Astrocyte (in vitro differentiated cells and primary cell): ENCODE data around the gene NELFB. TPM values are rescaled to one million over a fixed set of nuclear protein-coding genes. Genes with fewer than 3 reads are reported as not detected.

ENCODE experiments used
- DNase-seq: peaks from one replicate; pipeline ENCODE4 v3.0.0-alpha.2; 2010; ENCODE audit warnings: low read depth
- FAIRE-seq: peaks from 2 replicates; lab custom pipeline; 2011; peaks lifted over from hg19 to GRCh38; lab: Jason Lieb, UNC
- H2AFZ ChIP-seq: 2 replicates; pipeline ENCODE4 v1.6.0; 2012; ENCODE audit warnings: low read depth, low read length, inconsistent platforms
- H3K27ac ChIP-seq: 2 replicates; pipeline ENCODE4 v1.5.1; 2011; ENCODE audit warnings: low read depth, low read length, inconsistent platforms
- H3K27me3 ChIP-seq: 2 replicates; pipeline ENCODE4 v1.6.0; 2011; ENCODE audit warnings: low read length, inconsistent platforms; ENCODE audit not compliant: insufficient read depth
- H3K36me3 ChIP-seq: 2 replicates; pipeline ENCODE4 v1.5.1; 2011; ENCODE audit warnings: low read length, inconsistent platforms; ENCODE audit not compliant: insufficient read depth
- H3K4me1 ChIP-seq: 2 replicates; pipeline ENCODE4 v1.5.1; 2011; ENCODE audit warnings: low read length, inconsistent platforms; ENCODE audit not compliant: insufficient read depth
- H3K4me2 ChIP-seq: 2 replicates; pipeline ENCODE4 v1.6.0; 2012; ENCODE audit warnings: low read length, inconsistent platforms
- H3K4me3 ChIP-seq: 2 replicates; pipeline ENCODE4 v1.5.1; 2011; ENCODE audit warnings: low read depth, mild to moderate bottlenecking, low read length, inconsistent platforms; ENCODE audit not compliant: insufficient read depth
- H3K79me2 ChIP-seq: 2 replicates; pipeline ENCODE4 v1.6.0; 2012; ENCODE audit warnings: mild to moderate bottlenecking, low read length, inconsistent platforms; ENCODE audit not compliant: insufficient read depth
- H3K9ac ChIP-seq: 2 replicates; pipeline ENCODE4 v1.6.0; 2012; ENCODE audit warnings: mild to moderate bottlenecking, low read length, inconsistent platforms
- H3K9me3 ChIP-seq: 2 replicates; pipeline ENCODE4 v1.5.1; 2012; ENCODE audit warnings: low read depth, mild to moderate bottlenecking, low read length, inconsistent platforms; ENCODE audit not compliant: insufficient read depth
- H4K20me1 ChIP-seq: 2 replicates; pipeline ENCODE4 v1.6.0; 2012; ENCODE audit warnings: low read length, inconsistent platforms; ENCODE audit not compliant: insufficient read depth
- H3K27ac Mint-ChIP-seq: one replicate; pipeline ENCODE4 v1.8.0; 2021; ENCODE audit warnings: mild to moderate bottlenecking, mixed read lengths; ENCODE audit not compliant: unreplicated experiment
- H3K27me3 Mint-ChIP-seq: one replicate; pipeline ENCODE4 v1.8.0; 2021; ENCODE audit warnings: low read depth, mixed read lengths; ENCODE audit not compliant: unreplicated experiment
- H3K36me3 Mint-ChIP-seq: one replicate; pipeline ENCODE4 v1.8.0; 2021; ENCODE audit warnings: low read depth, mixed read lengths; ENCODE audit not compliant: unreplicated experiment
- H3K4me1 Mint-ChIP-seq: one replicate; pipeline ENCODE4 v1.8.0; 2021; ENCODE audit warnings: low read depth, mixed read lengths; ENCODE audit not compliant: unreplicated experiment
- H3K4me3 Mint-ChIP-seq: one replicate; pipeline ENCODE4 v1.8.0; 2021; ENCODE audit warnings: mild to moderate bottlenecking, moderate library complexity, mixed read lengths; ENCODE audit not compliant: unreplicated experiment
- H3K9me3 Mint-ChIP-seq: one replicate; pipeline ENCODE4 v1.8.0; 2021; ENCODE audit warnings: mild to moderate bottlenecking, mixed read lengths; ENCODE audit not compliant: unreplicated experiment
- EZH2 ChIP-seq: IDR thresholded peaks from 2 replicates; pipeline ENCODE4 v1.6.1; 2012; ENCODE audit warnings: mild to moderate bottlenecking, low read length, inconsistent platforms; ENCODE audit not compliant: insufficient read depth
- total RNA-seq: library from RNA; stranded (reverse); gene quantifications from 2 replicates; pipeline ENCODE4 v1.2.1, GENCODE V29; 2021
- TF ChIP-seq, protein P1 (sequence below): IDR thresholded peaks from 2 replicates; pipeline ENCODE4 v1.5.1; 2011; ENCODE audit warnings: low read depth, mild to moderate bottlenecking, inconsistent platforms, low read length, moderate library complexity; ENCODE audit not compliant: insufficient read depth

The NELFB gene
- total RNA-seq, 1 donor from 2014 or later: 48.9 TPM

GRCh38 chr9:137312852-137313325 lies 57.8 kb downstream of the NELFB start:
- Histone ChIP-seq H3K9me3 (no peaks in the 10 kb centered on the region), H2AFZ (no peak overlapping the region), H4K20me1 (no peaks in the 10 kb centered on the region), H3K36me3 (no peaks in the 10 kb centered on the region), H3K4me2 (no peak overlapping the region), H3K4me3 (no peak overlapping the region), H3K27ac (no peak overlapping the region), H3K4me1 (peaks cover 5% of the 10 kb centered on the region), H3K9ac (no peak overlapping the region), H3K27me3 (no peaks in the 10 kb centered on the region), H3K79me2 (no peaks in the 10 kb centered on the region)
- DNase-seq (no peak), FAIRE-seq (no peak)
- no peak overlapping the region for H3K27ac Mint-ChIP-seq
- H3K4me3 Mint-ChIP-seq: no peak overlapping the region
- peaks cover 2% of the 10 kb centered on the region for H3K27me3 Mint-ChIP-seq
- no peaks in the 10 kb centered on the region for H3K4me1 Mint-ChIP-seq
- H3K9me3 Mint-ChIP-seq: no peaks in the 10 kb centered on the region
- no peaks in the 10 kb centered on the region for H3K36me3 Mint-ChIP-seq
- TF ChIP-seq, protein P1, sequence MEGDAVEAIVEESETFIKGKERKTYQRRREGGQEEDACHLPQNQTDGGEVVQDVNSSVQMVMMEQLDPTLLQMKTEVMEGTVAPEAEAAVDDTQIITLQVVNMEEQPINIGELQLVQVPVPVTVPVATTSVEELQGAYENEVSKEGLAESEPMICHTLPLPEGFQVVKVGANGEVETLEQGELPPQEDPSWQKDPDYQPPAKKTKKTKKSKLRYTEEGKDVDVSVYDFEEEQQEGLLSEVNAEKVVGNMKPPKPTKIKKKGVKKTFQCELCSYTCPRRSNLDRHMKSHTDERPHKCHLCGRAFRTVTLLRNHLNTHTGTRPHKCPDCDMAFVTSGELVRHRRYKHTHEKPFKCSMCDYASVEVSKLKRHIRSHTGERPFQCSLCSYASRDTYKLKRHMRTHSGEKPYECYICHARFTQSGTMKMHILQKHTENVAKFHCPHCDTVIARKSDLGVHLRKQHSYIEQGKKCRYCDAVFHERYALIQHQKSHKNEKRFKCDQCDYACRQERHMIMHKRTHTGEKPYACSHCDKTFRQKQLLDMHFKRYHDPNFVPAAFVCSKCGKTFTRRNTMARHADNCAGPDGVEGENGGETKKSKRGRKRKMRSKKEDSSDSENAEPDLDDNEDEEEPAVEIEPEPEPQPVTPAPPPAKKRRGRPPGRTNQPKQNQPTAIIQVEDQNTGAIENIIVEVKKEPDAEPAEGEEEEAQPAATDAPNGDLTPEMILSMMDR: no peak
- TF ChIP-seq EZH2: no peak

- H3K9me3 ChIP-seq: no peaks in the 10 kb centered on the region
- Mint-ChIP-seq H3K9me3 (no peaks in the 10 kb centered on the region), H3K27ac (no peak overlapping the region), H3K4me3 (no peak overlapping the region), H3K27me3 (no peaks in the 10 kb centered on the region), H3K36me3 (no peaks in the 10 kb centered on the region), H3K4me1 (no peaks in the 10 kb centered on the region)
- H3K27ac ChIP-seq: no peak overlapping the region
- H4K20me1 ChIP-seq: no peaks in the 10 kb centered on the region
- H2AFZ ChIP-seq: no peak overlapping the region
- H3K9ac ChIP-seq: no peak overlapping the region
- no peaks in the 10 kb centered on the region for H3K27me3 ChIP-seq
- H3K79me2 ChIP-seq: no peaks in the 10 kb centered on the region
- H3K36me3 ChIP-seq: no peaks in the 10 kb centered on the region
- H3K4me1 ChIP-seq: peaks cover 5% of the 10 kb centered on the region
- TF ChIP-seq EZH2: no peak
- TF ChIP-seq, protein P1: no peak
- DNase-seq (no peak), FAIRE-seq (no peak)
- H3K4me2 ChIP-seq: no peak overlapping the region
- H3K4me3 ChIP-seq: no peak overlapping the region
Measured at GRCh38 chr9:137313326-137313936, 58.3 kb downstream of the NELFB start.

DNA sequence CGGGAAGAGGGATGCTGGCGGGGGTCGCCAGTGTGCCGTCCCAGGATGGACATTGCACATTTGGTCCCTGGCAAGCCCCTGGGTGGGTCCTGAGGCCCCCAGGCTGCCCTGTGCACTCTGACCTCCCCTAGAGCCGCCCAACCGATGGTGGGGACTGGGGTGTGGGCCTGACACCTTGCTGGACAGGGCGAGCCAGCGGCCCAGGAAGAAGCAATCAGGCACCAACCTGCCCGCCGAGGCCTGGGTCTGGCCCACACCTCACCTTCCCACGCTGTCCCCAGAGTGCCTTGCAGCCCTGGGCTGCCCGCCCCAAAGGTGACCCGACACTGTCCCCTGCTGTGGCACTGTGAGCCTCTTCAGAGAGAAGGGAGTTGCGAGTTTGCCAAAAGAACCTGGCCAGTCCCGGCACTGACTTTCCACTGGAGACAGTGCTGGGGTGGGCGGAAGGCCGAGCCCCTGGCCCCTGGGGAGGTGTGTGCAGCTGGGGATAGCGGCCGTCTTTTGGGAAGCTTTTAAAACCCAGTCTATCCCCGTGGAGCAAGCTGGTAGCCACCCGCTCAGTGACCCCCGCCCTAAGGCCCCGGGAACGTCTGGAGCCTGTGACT lies 58.9 kb downstream of the NELFB start:
- FAIRE-seq: no peak

More for the DNA sequence above, 58.9 kb downstream of the NELFB start:
- Histone ChIP-seq H3K27me3 (no peaks in the 10 kb centered on the region), H4K20me1 (no peaks in the 10 kb centered on the region), H3K4me2 (no peak overlapping the region), H2AFZ (no peak overlapping the region), H3K79me2 (no peaks in the 10 kb centered on the region), H3K4me1 (peaks cover 5% of the 10 kb centered on the region), H3K36me3 (no peaks in the 10 kb centered on the region), H3K27ac (no peak overlapping the region), H3K4me3 (no peak overlapping the region), H3K9ac (no peak overlapping the region), H3K9me3 (no peaks in the 10 kb centered on the region)
- Mint-ChIP-seq H3K27ac (no peak overlapping the region), H3K4me1 (no peaks in the 10 kb centered on the region), H3K4me3 (no peak overlapping the region), H3K36me3 (no peaks in the 10 kb centered on the region), H3K9me3 (no peaks in the 10 kb centered on the region), H3K27me3 (no peaks in the 10 kb centered on the region)
- no peak for TF ChIP-seq EZH2
- TF ChIP-seq, protein P1: no peak
- no peak for DNase-seq
